Mesothelial cell of epicardium (in vitro differentiated cells): ENCODE results near the gene TMA7B. TPM values are rescaled to one million over a fixed set of nuclear protein-coding genes. Genes with fewer than 3 reads are reported as not detected.

Experiments used
- DNase-seq, 2 experiments: peaks; one replicate each; pipeline ENCODE4 v3.0.0; 2021; ENCODE audit warnings: low spot score in 2 of 2; ENCODE audit not compliant: unreplicated experiment in 2 of 2
- H3K27ac Mint-ChIP-seq: 2 replicates; pipeline ENCODE4 v1.8.0; 2021; ENCODE audit warnings: mixed read lengths
- H3K27me3 Mint-ChIP-seq: 2 replicates; pipeline ENCODE4 v1.8.0; 2021; ENCODE audit warnings: low read depth, mixed read lengths
- H3K36me3 Mint-ChIP-seq: 2 replicates; pipeline ENCODE4 v1.8.0; 2021; ENCODE audit warnings: mixed read lengths
- H3K4me1 Mint-ChIP-seq: 2 replicates; pipeline ENCODE4 v1.8.0; 2021; ENCODE audit warnings: mixed read lengths
- H3K4me3 Mint-ChIP-seq: 2 replicates; pipeline ENCODE4 v1.8.0; 2021; ENCODE audit warnings: mild to moderate bottlenecking, moderate library complexity, mixed read lengths
- H3K9me3 Mint-ChIP-seq: 2 replicates; pipeline ENCODE4 v1.8.0; 2021; ENCODE audit warnings: mixed read lengths
- CTCF ChIP-seq: fragments of 200-600 bp; sonication (generic); IDR thresholded peaks from one replicate; pipeline ENCODE4 v1.5.0; 2021; ENCODE audit warnings: antibody characterized with exemption; ENCODE audit not compliant: unreplicated experiment
- total RNA-seq: library from RNA; stranded (reverse); gene quantifications from 3 replicates; pipeline ENCODE4 v1.2.1, GENCODE V29; 2021

Gene TMA7B
- total RNA-seq, 1 donor from 2014 or later = not detected

GRCh38 chr22:39973656-39974055 lies 13.5 kb downstream of the TMA7B start:
- Mint-ChIP-seq H3K27ac (no peak overlapping the region), H3K9me3 (no peaks in the 10 kb centered on the region), H3K36me3 (no peaks in the 10 kb centered on the region), H3K4me1 (peaks cover 2% of the 10 kb centered on the region), H3K4me3 (no peak overlapping the region), H3K27me3 (peaks cover 75% of the 10 kb centered on the region)
- TF ChIP-seq CTCF = no peak
- DNase-seq = no peak

GRCh38 chr22:39974065-39974464 lies 13.9 kb downstream of the TMA7B start:
- Mint-ChIP-seq H3K27ac (no peak overlapping the region), H3K9me3 (no peaks in the 10 kb centered on the region), H3K4me1 (no peaks in the 10 kb centered on the region), H3K4me3 (no peak overlapping the region), H3K36me3 (no peaks in the 10 kb centered on the region), H3K27me3 (peaks cover 75% of the 10 kb centered on the region)
- DNase-seq = no peak
- no peak for TF ChIP-seq CTCF

GRCh38 chr22:39979048-39979447 lies 18.9 kb downstream of the TMA7B start:
- DNase-seq = no peak
- H3K4me3 Mint-ChIP-seq = no peak overlapping the region
- no peaks in the 10 kb centered on the region for H3K9me3 Mint-ChIP-seq
- H3K36me3 Mint-ChIP-seq = no peaks in the 10 kb centered on the region
- no peak overlapping the region for H3K27ac Mint-ChIP-seq
- peaks cover 66% of the 10 kb centered on the region for H3K27me3 Mint-ChIP-seq
- no peak for TF ChIP-seq CTCF
- H3K4me1 Mint-ChIP-seq = no peaks in the 10 kb centered on the region

GRCh38 chr22:39979458-39979857 lies 19.3 kb downstream of the TMA7B start:
- Mint-ChIP-seq H3K4me3 (no peak overlapping the region), H3K27me3 (peaks cover 66% of the 10 kb centered on the region), H3K4me1 (no peaks in the 10 kb centered on the region), H3K27ac (no peak overlapping the region), H3K36me3 (no peaks in the 10 kb centered on the region), H3K9me3 (no peaks in the 10 kb centered on the region)
- DNase-seq = no peak
- no peak for TF ChIP-seq CTCF

GRCh38 chr22:39980596-39980995 lies 20.4 kb downstream of the TMA7B start:
- no peaks in the 10 kb centered on the region for H3K36me3 Mint-ChIP-seq
- H3K27ac Mint-ChIP-seq = no peak overlapping the region
- no peaks in the 10 kb centered on the region for H3K9me3 Mint-ChIP-seq
- TF ChIP-seq CTCF = no peak
- no peak for DNase-seq
- no peaks in the 10 kb centered on the region for H3K4me1 Mint-ChIP-seq
- no peak overlapping the region for H3K4me3 Mint-ChIP-seq
- peaks cover 63% of the 10 kb centered on the region for H3K27me3 Mint-ChIP-seq

- no peak for TF ChIP-seq CTCF
- DNase-seq = no peak
- H3K27ac Mint-ChIP-seq = no peak overlapping the region
- H3K4me3 Mint-ChIP-seq = no peak overlapping the region
- H3K27me3 Mint-ChIP-seq = peaks cover 51% of the 10 kb centered on the region
- no peaks in the 10 kb centered on the region for H3K9me3 Mint-ChIP-seq
- H3K36me3 Mint-ChIP-seq = no peaks in the 10 kb centered on the region
- H3K4me1 Mint-ChIP-seq = no peaks in the 10 kb centered on the region
These were observed 23.1 kb downstream of the TMA7B start for GRCh38 chr22:39983346-39983745.
